ENCODE measurements around the gene C1S. TPM values are rescaled to one million over a fixed set of nuclear protein-coding genes. Genes with fewer than 3 reads are reported as not detected.
"Not testable (repeated sequence)": the region's sequence is repeated elsewhere in the genome, so short reads cannot be mapped to it uniquely, and the experiment has no call there.

Gene C1S
- 516 and 790 TPM in 2 replicates for total RNA-seq (ENCODE audit: low replicate concordance)

- peak; percentile 100 for DNase-seq (ENCODE audit: low read depth)
- peak; percentile 90 for TF ChIP-seq CTCF (IDR thresholded peaks at IDR 0.05; ENCODE audit: insufficient read depth, low read length)
- H3K4me3 ChIP-seq (ENCODE audit: low read depth, low read length), result peak within 1 kb of the TSS; percentile 81
Measured at GRCh38 chr12:7060353-7060954, at the start of gene C1S. TSS of gene C1S (plus strand) at chr12:7060718. CDS start at chr12:7061913, 1,195 bp downstream.

DNA sequence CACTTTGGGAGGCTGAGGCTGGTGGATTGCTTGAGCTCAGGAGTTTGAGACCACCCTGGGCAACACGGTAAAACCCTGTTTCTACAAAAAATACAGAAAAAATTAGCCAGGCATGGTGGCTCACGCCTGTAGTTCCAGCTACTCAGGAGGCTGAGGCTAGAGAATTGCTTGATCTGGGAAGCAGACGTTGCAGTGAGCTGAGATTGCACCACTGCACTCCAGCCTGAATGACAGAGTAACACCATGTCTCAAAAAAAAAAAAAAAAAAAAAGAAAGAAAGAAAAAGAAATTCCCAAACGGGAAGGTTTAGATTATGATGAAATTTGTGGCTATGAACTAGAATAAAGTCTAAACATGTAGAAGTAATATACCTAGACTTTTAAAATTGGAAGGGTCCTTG lies 49.1 kb upstream of the C1S start:
- DNase-seq (ENCODE audit: low read depth); H3K4me3 ChIP-seq (ENCODE audit: low read depth, low read length): not testable (repeated sequence)

DNA sequence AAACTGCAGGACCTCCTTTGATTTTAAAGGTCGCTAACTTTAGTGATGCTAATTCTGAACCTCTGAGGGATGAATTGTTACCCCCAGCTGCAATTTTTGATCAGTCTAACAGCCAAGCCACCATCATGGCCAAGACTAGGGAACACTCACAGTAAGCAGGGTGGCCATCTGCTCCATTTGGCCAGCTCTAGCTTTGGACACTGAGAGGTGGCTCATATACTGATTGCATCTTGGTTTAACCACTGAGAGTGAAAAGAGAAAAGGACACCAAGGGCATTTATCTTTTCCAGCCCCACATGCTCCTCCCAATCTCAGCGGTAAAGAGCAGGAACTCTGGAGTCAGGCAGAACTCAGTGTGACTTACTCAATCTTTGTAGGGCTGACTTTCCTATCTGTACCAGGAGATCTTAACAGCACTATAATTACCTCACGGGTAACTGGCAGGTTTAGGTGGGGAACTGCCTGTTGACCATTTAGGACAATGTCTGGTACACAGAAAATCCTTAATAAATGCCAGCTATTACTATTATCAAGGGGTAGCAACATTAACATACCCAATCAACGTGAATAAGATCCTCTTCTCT lies 48.4 kb upstream of the C1S start:
- TF ChIP-seq CTCF (IDR thresholded peaks at IDR 0.05; ENCODE audit: insufficient read depth, low read length), result no peak
- DNase-seq (ENCODE audit: low read depth), result no peak
- H3K4me3 ChIP-seq (ENCODE audit: low read depth, low read length), result no peak overlapping the region

DNA sequence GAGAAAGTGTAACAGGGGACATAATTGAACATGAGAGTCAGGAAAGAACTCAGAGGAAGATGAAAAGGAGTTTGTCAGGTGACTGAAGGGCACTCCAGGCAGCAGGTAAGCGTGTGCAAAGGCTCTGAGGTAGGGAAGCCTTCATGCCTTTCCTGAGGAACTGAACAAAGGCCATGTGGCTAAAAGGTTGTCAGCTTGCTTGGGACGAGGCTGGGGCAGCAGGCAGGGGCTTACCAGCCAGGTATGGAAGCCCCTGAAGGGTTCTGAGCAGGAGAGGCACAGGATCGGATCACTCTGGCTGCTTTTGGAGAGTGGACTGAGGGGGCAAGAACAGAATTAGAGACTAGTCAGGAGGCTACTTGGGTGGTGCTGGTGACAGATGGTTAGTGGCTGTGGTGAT lies 47.4 kb upstream of the C1S start:
- H3K4me3 ChIP-seq (ENCODE audit: low read depth, low read length), result no peak overlapping the region
- no peak for DNase-seq (ENCODE audit: low read depth)
- no peak for TF ChIP-seq CTCF (IDR thresholded peaks at IDR 0.05; ENCODE audit: insufficient read depth, low read length)

GRCh38 chr12:7015555-7016370 lies 44.8 kb upstream of the C1S start:
- no peak for DNase-seq (ENCODE audit: low read depth)
- no peak overlapping the region for H3K4me3 ChIP-seq (ENCODE audit: low read depth, low read length)
- no peak for TF ChIP-seq CTCF (IDR thresholded peaks at IDR 0.05; ENCODE audit: insufficient read depth, low read length)

GRCh38 chr12:7016958-7017571 lies 43.5 kb upstream of the C1S start:
- DNase-seq (ENCODE audit: low read depth), result no peak
- H3K4me3 ChIP-seq (ENCODE audit: low read depth, low read length), result peak overlapping the region; percentile 87
- TF ChIP-seq CTCF (IDR thresholded peaks at IDR 0.05; ENCODE audit: insufficient read depth, low read length), result no peak

GRCh38 chr12:7017870-7018349 lies 42.6 kb upstream of the C1S start:
- no peak for TF ChIP-seq CTCF (IDR thresholded peaks at IDR 0.05; ENCODE audit: insufficient read depth, low read length)
- no peak for DNase-seq (ENCODE audit: low read depth)
- peak overlapping the region; percentile 87 for H3K4me3 ChIP-seq (ENCODE audit: low read depth, low read length)

Measured in fibroblast of the aortic adventitia (primary cell).